Stomach (tissue), 4 donors: ENCODE results near the gene YBEY.

Source experiments
- POLR2A ChIP-seq, 4 donors: fragments of 450-650 bp; IDR thresholded peaks; one replicate each; pipeline ENCODE4 v1.6.1; 2016; ENCODE audit warnings: antibody characterized with exemption in 4 of 4, control low read depth in 2 of 4, mild to moderate bottlenecking in 1 of 4, moderate library complexity in 1 of 4
- TF ChIP-seq, protein P1 (sequence below), 7 experiments: fragments of 450-650 bp in 4 of 7; fragments of 200-600 bp in 3 of 7; sonication (generic) in 3 of 7; IDR thresholded peaks; one replicate each; pipeline ENCODE4 v1.5.1; 2016 to 2019; ENCODE audit warnings: antibody characterized with exemption in 7 of 7, control low read depth in 2 of 7, mild to moderate bottlenecking in 1 of 7

DNA sequence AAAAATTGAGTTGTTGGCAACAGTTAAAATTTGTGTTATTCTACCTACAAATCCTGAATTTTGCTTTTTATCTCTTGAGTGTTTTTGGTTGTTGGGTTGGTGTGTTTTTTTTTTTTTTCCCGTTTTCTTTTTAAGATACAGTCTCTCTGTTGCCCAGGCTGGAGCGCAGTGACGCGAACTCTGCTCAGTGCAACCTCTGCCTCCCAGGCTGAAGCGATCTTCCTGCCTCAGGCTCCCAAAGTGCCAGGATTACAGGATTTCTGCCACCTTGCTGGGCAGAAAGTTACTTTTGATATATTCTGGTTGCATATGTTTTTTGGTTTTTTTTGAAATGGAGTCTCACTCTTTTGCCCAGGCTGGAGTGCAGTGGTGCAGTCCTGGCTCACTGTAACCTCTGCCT is 42.0 kb downstream of the YBEY start:
- TF ChIP-seq, protein P1, sequence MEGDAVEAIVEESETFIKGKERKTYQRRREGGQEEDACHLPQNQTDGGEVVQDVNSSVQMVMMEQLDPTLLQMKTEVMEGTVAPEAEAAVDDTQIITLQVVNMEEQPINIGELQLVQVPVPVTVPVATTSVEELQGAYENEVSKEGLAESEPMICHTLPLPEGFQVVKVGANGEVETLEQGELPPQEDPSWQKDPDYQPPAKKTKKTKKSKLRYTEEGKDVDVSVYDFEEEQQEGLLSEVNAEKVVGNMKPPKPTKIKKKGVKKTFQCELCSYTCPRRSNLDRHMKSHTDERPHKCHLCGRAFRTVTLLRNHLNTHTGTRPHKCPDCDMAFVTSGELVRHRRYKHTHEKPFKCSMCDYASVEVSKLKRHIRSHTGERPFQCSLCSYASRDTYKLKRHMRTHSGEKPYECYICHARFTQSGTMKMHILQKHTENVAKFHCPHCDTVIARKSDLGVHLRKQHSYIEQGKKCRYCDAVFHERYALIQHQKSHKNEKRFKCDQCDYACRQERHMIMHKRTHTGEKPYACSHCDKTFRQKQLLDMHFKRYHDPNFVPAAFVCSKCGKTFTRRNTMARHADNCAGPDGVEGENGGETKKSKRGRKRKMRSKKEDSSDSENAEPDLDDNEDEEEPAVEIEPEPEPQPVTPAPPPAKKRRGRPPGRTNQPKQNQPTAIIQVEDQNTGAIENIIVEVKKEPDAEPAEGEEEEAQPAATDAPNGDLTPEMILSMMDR (IDR thresholded peaks at IDR 0.05), result no peak
- no peak for TF ChIP-seq POLR2A (IDR thresholded peaks at IDR 0.05)
